NCI-H2107 treated with DMSO at 0.1 percent for 48 hours (cell line): ENCODE data around the gene TBCC.

Experiments used
- DNase-seq: peaks from one replicate; lab custom pipeline; 2025; ENCODE audit not compliant: unreplicated experiment; lab: John Stamatoyannopoulos, UW

The TBCC gene

DNA sequence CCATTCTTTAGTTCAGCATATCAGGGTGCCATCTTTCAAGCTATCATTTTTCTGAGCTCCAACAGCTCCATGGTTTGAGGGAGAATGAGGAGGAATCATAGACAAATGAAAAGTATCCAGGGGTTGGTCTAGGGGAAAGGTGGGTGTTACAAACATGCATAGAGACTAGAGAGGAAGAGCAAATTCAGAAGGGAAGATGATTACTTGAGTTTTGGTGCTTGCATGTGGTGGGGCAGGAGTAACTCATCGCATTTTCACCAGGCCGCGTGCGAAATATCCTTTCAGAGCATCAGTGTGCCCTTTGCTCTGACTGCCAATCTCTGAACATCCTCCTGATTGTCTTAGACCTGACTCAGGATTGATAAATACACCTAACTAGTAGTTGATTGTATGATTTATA lies 28.3 kb upstream of the TBCC start:
- no peak for DNase-seq

DNA sequence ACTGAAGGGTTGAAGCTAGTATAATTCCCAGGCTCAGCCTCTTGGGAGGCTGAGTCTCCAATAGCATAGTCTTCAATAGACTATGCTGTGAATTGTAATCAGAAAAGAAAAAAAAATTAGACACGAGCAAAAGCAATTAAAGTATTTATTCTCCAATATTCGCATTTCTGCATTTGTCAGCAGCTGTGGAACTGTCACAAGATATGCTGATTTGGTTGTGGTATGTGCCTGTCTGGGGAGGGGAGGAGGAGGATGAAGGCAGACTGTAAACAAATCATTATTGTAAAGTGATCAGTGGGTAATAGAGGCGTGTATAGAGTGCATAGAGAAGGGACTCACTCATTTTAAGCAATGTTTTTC lies 25.8 kb upstream of the TBCC start:
- DNase-seq: no peak

DNA sequence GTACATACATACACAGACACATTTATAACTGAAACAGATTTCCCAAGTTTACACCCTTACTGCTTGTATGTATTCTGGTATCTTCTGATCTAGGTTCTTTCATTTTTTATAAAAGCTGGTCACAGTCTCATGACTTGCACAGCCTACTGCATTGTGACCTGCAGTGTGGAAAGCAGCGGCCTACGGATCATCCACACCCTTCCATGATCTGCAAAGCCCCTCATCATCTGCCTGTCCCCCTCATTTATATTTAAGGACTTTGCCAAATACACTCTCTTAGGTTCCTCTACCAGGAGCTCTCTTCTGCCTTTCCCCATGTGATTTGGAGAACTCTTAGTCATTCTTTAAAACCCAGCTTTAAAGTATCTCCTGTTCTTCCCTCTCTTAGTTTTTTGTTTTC lies 23.9 kb upstream of the TBCC start:
- no peak for DNase-seq

DNA sequence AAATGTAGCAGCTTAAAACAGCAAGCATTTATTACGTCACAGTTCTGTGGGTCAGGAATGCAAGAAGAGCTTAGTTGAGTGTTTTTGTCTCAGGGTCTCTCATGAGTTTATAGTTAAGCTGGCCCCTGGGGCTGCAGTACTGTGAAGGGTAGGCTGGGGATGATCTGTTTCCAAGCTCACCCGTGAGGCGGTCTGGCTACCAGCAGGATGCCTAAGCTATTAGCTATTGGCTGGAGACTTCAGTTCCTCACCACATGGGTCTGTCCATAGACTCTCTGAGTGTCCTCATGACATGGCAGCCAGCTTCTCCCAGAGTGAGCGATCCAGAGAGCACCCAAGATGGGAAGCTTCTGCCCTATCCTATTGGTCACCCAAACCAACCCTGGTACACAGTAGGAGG lies 23.1 kb upstream of the TBCC start:
- DNase-seq: no peak

DNA sequence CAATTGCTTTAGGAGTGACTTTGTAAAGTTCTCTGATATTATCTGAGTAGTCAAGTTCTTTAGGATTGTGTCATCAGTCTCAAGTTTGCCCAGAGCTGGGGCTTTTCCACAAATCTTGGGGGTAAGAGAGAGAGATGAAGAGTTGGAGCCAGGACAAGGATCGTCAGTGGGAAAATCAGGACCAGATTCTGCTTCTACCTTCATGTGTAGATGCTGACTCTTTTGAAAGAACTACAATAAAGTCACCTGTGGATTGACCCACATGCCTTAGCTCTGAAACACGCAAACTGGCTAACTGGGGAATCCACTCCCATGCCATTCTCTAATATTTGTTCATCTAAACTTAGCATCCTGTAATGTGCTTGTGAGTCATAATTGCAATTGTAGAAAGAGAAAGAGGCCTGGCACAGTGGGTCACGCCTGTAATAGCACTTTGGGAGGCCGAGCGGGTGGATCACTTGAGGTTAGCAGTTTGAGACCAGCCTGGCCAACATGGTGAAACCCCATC lies 20.3 kb upstream of the TBCC start:
- no peak for DNase-seq

DNA sequence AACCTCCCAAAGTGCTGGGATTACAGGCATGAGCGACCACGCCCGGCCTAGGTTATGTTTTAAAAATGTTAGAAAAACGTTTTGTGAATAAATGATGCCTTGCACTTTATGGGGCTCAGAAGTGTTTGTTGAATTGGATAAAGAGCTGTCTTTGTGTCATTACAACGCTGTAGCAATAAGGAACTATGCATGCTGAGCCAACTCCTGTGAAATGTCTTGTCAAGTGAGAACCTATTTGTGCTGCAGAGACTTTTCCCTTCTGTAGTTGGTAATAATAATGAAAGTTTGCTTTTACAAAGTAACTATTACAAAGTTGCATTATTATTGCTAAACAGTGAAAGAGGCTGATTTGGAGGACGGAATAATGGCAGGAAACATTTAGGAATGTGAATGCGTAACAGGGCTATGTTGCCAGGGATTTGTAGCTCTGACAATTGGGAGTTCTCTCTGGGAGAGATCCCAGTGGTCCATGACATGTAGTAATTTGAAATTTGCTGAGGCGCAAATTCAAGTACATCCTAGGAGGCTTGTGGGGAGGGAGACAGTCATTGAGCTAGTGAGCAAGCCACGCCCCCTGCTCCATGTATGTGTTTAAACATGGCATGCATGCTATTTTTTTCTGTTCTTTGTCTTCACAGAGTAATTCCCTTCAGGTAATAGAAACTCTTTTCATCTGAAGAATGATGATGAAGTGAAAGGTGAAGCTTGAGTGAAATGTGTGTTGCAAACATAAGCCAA lies 19.2 kb upstream of the TBCC start:
- no peak for DNase-seq

DNA sequence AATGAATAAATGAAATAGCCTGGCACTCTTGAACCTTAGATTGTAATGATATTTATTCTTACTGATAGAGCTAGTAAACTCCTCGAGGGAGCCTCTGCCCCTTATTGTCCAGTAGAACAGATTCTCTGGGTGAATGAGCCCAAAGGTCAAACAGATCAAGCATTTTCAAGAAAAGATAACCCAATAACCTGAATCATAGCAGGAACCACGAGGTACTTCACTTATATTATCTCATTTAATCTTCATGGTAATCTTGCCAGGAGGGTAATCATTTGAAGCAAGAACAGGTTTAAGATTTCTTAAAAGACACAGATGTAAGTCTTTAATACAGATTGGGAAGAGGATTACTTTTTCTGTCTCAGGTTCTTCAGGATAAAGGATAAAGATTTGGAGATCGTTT lies 17.0 kb upstream of the TBCC start:
- DNase-seq: no peak

DNA sequence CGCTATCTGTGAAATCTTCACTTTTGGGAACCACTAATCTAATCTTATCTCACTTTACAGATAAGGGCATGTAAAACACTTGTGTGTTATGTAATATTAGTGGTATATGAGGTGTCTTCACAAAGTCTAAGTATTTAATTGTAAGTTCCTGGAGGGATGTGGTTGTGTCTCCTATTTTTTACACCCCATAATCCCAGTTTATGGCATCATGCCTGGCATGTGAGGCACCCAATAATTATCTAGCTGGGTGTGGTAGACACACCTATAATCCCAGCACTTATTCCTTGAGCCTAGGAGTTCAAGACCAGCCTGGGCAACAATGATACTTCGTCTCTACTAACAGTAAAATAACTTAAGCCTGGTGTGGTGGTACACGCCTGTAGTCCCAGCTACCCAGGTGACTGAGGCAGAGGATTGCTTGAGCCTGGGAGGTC lies 16.5 kb upstream of the TBCC start:
- no peak for DNase-seq

DNA sequence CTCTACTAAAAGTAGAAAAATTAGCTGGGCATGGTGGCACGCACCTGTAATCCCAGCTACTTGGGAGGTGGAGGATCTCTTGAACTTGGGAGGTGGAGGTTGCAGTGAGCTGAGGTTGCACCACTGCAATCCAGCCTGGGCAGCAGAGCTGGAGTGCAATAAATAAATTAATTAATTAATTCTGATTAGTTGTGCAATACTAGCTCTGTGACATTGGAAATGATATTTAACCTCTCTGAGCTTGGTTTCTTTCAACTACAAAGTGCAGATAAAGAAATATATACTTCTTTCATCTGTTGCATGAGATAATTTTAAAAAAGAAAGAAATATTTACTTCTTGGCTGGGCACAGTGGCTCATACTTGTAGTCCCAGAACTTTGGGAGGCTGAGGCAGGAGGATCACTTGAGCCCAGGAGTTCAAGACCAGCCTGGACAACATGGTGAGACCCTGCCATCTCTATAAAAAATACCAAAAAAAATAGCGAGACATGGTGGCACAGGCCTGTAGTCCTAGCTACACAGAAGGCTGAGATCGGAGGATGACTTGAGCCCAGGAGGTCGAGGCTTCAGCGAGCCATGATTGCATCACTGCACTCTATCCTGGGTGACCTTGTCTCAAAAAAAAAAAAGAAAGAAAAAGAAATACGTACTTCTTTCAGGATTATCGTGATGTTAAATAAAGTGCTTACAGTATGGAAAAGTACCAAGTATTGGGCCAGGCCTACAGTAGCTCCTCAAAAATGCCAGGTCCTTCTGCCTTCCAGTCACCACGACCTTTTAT lies 15.6 kb upstream of the TBCC start:
- DNase-seq: no peak

DNA sequence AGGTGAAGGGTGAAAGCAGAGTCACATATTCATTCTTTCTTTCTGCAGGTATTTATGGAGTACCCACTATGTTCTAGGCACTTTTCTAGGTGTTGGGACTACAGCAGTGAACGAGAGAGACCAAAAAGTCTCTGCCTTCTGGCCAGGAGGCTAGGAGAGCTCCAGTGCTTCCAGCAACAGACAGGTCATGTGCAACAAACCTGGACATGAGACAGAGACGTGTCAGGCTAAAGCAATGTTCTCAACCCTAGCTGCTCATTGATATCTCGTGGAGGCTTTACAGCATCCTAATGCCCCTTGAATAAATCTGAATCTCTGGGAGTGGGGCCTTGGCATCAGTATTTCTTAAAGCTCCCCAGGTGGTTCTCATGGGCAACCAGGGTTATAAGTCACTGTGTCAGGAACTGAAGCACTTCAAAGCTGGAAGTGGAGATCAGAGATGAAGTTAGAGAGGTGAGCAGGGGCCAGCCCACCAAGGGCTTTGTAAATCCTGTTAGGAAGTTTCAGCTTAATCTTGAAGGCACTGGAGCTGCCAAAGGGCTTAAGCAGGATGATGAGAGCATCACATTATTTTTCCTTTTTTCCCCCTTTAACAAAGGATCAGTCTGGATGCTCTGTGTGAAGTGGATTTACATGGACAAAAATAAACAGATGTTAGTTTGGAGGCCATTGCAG lies 13.0 kb upstream of the TBCC start:
- no peak for DNase-seq

DNA sequence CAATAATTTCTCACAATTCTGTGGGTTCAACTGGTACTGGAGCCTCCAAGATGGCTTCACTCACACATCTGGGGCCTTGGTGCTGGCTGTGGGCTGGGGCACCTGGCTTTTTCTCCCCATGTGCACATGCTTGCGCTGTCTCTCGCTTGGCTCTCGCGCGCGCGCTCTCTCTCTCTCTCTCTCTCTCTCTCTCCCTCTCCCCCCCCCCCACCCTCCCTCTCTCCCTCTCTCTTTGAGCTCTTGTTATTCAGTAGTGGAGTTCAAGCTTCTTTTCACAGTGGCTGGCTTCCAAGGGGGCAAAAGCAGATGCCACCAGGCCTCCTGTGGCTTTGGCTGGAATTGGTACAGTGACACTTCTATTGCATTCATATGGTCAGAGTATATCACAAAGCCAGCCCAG lies 10.8 kb upstream of the TBCC start:
- DNase-seq: no peak

DNA sequence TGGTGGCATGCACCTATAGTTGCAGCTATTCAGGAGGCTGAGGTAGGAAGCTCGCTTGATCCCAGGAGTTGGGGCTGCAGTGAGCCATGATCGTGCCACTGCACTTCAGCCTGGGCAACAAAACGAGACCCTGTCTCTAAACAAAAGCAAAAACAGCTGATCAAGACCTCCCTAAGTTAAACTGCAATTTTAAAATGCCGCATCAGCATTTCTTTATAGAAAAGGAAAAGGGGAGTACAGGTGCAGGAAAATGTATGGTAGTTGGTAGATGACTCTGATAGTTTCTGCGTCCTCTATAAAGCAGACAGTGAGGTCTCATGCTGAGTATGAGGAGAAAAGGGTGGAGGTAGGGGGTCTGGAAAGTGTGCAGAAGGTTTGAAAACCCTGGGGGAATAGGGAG lies 8.9 kb upstream of the TBCC start:
- DNase-seq: no peak

DNA sequence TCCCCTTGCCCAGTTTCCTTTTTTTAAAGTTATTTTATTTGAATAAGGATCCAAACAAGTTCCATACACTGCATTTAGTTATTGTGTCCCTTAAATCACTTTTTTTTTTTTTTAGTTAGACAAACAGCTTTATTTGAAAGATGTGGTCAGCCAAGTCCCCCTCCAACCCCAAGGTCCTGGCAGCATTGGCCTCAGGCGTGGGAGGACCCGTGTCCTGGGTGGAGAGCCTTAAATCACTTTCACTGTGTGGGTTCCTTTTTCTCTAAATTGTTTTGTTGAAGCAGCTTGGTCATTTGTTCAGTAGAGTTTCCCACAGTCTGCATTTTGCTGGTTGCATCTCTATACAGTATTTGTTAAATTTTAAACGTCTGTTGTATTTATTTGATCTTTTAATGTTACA lies 5.2 kb upstream of the TBCC start:
- no peak for DNase-seq

DNA sequence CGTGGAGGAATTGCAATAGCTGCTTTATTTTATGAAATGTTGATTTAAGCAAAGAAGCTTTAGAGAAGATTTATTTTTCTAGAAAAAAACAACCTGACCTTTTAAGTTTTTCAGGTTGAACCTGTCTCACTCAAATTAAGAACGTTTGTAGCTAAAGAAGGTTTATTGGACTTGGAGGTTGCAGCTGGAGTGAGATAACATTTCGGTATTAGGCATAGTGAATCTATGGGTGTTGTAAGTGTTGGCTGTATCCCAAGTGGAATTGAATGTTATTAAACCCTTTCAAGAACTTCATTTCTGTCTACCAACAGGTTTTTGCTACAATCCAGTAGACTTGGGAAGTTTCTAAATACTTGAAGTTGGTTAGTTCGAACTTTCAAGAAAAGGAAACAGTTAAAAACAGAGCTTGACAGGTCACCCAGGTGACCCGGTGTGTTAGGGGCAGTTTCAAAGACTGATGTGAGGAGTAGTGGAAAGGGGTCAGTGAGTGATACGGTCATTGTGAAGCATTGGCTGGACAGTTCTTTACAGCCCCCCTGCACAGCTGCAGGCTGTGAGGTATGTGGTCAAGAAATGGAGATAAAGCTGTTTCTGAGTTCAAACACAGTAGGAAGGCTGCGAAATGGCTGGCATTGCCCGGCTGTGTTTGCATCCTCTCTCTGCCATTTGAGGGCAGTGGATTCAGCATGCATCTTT lies 2.4 kb upstream of the TBCC start:
- no peak for DNase-seq

DNA sequence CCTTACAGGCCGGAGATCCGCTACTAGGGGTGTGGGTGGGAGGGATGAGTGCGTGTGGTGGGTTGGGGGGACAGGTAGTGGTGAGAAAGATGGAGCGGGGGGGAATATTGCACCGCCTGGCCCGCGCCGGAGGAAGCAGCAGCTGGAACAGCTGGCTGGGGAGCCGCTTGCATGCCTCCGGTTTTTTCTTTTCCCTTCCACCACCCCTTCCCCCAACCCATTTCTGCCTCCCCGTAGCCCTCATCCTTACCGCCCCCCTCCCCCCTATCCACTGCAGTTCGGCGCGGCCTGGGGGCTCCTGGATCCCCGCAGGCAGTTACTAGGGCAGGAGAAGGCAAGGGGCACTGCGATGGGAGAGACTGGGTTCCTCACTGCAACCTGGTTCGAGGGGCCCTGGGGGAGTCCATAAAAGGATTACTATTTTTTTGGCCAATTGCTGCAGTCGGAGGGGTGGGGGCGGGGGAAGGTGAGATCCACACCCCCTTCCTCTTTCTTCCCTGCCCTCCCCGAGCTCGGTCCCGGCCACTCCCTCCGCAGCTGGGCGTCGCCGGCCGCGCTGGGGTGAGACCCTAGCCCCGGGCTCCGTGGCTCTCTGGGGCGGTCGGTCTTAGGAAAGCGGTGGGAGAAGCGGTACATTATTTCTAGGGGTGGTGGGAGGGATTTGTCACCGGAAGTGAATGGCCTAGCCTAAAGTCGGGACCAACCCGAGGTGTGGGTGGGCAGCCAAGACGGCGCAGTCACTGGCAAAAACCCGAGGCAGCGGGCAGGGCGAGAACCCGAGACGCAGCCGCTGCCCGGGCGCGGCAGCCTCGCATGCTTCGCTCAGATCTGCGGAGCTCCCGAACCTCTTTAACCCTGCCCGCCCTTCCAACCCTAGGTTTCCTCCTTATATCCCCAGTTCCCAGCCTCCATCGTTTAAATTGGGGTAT lies 824 bp upstream of the TBCC start:
- DNase-seq: peak; percentile 11

DNA sequence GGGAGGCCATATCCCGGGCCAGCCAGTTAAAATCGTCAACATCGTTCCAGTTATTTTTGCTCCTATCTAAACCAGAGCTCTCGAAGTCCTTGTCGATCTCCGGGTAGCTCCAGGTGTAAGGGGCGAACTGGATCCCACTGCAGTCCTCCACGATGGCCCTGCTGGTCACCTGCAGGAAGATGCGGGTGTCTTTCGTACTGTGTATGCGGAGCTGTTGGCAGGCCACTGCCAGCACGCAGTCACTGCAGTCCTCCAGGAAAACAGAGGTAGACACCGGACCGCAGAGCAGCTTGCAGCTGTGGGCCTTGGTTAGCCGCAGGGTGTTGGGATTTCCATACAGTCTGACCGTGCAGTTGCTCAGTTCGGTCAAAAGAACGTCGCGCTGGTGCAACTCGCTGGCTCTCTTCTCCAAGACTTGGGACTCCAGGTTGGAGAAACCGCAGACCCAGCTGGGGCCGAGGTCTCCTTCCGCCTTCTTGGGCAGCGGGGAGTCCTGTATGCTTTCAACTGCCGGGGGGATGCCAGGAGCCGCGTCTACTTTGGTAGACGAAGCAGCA lies 742 bp downstream of the TBCC start:
- peak; percentile 12 for DNase-seq

DNA sequence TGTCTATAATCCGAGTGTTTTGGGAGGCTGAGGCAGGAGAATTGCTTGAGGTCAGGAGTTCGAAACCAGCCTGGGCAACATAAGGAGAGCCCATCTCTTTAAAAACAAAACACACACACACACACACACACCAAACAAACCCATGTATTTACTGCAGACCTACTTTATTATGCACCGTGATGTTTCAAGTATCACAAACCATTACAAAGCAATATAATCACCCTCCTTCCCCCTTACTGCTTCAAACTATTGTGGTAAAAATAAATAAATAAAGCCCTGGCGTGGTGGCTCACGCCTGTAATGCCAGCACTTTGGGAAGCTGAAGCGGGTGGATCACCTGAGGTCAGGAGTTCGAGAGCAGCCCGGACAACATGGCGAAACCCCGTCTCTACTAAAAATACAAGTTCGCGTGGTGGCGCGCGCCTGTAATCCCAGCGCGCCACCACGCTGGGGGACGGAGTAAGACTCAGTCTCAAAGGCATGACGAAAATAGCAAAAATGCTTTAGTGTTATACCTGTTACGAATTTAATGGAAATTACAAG lies 1.5 kb downstream of the TBCC start:
- no peak for DNase-seq

DNA sequence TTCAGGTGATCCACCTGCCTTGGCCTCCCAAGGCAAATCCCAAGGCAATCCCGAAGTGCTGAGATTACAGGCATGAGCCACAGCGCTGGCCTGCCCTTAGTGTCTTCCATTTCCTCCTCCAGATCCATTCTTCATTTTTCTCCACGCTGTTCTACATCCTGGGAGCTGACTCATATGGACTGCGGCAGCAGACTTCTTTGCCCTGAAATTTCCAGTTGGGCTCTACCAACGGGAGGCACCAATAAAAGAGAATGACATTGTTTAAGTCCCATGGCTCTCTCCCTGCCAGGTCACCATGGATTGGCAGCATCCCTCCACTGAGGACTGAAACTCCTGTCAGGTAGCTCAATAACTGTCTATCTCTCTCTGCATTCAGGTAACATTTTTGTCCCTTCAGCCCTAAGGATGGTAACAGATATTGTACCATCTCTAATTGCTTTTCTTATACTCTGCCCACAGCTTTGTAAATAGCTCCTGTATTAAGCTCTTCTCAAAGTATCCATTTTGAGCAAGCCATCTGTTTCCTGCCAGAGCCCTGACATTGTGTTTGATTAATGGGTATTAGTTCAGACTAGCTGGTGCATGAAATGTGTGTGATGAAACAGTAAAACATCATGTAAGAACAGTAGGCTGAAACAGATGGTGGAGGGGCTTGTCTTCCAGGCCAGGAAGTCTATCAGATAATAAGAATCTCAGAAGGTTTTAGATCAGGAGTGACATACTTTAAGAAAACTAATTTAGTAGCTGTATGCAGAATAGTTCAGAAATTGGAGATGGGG lies 3.6 kb downstream of the TBCC start:
- peak; percentile 59 for DNase-seq

DNA sequence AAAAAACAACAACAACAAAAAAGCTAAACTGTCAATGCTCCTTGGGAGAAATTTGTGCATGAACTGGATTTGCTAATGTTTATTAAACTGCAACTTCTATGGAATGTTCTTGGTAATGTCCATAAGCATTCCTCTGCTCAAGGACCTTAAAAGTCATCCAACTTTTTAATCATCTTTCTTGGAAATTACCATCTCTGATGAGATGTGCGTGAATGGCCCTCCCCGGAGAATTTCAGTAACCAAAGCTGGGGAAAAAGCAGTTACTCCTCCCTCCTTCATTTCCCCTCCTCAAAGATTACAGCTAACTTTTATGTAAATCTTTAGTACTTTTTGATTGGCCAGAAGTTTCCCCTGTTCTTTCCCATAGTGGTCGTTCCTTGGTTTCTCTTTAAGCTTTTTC lies 5.2 kb downstream of the TBCC start:
- no peak for DNase-seq
